Jurkat, Clone E6-1 (cell line): ENCODE measurements around the gene SEPSECS.

Experiments used
- DNase-seq: peaks from one replicate; pipeline ENCODE4 v3.0.0-alpha.2; 2011; ENCODE audit warnings: low read depth, low spot score
- H3K4me3 ChIP-seq: 2 replicates; pipeline ENCODE4 v1.5.1; 2011; ENCODE audit warnings: mild to moderate bottlenecking, low read length, control low read depth, moderate library complexity

Gene SEPSECS

GRCh38 chr4:25113915-25114904, 46.0 kb downstream of the SEPSECS start:
- no peak overlapping the region for H3K4me3 ChIP-seq
- DNase-seq: no peak

DNA sequence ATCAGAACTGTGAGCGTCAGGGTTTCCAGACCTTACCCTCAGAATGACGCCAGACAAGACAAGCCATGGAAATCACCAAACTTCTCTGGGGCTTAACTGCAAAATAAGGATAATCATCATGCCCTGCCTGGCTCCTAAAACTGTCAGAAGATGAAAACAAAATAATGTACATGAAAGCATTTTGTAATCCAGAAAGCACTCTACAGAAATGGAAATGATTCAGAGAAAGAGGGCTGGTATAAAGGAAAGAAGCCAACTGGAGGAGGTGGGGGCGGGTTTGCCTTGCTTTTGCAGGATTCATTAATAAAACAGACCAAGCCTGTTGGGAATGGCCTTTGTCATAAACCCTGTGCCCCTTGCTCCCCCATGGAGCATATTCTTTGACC, 47.3 kb downstream of the SEPSECS start:
- DNase-seq: no peak
- H3K4me3 ChIP-seq: no peak overlapping the region

DNA sequence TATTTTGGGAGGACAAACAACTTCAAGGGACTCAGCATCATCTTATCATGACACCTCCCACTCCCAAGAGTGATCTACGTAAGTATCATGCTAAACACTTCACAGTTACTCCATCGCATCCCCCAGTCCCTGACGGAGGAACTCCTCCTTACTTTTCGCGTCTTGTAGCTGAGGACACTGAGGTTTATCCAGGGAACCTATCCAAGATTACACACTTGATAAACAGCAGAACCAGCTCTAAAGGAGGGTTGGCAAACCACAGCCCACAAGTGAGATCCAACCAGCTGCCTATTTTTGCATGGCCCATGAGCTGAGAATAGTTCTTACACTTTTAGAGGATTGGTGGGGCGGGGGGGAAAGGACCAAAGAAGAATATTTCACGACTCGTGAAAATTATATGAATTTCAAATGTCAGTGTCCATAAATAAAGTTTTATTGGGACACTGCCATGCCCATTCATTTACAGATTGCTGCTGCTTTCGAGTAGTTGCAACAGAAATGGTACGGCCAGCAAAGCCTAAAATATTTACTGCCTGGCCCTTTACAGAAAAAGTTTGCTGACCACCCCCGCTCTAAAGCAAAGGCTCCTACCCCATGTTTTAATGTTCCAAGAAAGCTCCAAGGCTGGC, 47.8 kb downstream of the SEPSECS start:
- no peak overlapping the region for H3K4me3 ChIP-seq
- no peak for DNase-seq

DNA sequence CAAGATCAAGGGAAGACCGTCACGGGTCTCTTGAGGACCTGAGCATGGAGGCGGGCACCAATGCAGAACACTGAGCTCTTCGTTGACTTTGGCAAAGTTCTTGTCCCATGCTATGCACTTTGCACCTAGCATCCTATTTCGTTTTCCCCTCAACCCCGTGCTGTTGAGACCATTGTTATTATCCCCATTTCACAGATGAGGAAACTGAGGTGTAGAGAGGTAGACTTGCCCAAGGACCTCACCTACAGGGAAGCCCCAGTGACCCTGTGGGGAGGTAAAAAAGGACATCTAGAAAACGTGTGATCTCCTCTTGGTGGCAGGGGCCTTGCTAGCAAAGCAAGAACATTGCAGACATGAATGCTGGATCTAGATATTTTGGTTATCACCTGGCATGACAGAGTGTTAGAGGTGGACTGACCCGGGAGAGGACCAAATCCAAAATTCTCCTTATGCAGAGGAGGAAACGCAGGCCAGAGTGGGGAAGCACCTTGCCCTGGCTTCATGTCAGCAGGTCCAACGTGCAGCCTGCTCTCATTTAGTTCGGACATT, 48.5 kb downstream of the SEPSECS start:
- DNase-seq: no peak
- H3K4me3 ChIP-seq: no peak overlapping the region

GRCh38 chr4:25110527-25111329, 49.5 kb downstream of the SEPSECS start:
- no peak overlapping the region for H3K4me3 ChIP-seq
- DNase-seq: no peak

DNA sequence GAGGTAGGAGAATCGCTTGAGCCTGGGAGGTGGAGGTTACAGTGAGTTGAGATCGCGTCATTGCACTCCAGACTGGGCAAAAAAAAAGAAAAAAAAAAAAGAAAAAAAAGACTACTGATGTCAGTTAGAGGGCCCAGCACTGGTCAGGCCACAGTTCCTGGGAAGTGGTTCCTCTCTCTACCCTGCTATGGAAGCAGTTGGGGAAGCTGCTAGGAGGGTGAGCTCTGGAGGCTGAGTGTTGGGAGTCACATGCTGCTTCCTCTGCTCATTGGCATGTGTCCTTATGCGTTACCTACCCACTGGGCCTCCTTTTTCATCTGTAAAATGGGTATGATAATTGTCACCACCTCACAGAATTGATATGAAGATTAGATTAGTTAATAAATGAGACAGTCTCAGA, 50.7 kb downstream of the SEPSECS start:
- DNase-seq: no peak

GRCh38 chr4:25108556-25108955, 51.7 kb downstream of the SEPSECS start:
- no peak for DNase-seq

More for the DNA sequence above, 50.7 kb downstream of the SEPSECS start:
- no peak overlapping the region for H3K4me3 ChIP-seq

DNA sequence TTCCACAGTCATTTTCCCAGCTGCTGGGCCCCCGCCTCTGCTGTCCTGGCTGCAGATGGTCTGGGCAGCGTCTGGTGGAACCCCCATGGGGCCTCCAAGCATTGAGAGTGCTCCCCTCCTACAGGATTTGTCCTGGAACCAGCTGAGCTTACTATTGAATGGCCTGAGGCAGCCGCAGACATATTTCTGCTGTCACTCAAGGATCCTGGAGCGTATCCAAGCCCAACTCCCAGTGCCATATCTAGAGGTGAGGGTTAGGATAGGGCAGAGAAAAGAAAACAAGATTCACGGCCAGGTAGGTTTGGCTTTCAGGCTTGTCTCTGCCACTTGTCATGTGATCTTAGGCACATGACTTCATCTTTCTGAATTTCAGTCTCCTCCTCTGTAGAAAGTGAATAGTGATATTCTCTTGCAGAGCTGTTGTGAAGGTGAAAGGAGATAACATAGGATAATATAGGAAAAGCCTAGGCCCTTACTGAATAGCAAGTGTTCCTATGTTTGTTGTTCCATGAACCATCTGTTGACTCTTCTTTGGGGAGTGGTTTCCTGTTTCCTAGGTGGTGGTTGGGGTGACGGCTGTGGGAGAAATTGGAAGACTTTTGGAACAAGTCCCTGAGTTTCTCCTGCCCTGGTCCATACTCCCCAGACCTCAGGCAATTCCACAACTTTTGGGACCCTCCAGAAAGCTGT, 52.3 kb downstream of the SEPSECS start:
- H3K4me3 ChIP-seq: no peak overlapping the region
- DNase-seq: no peak

More at GRCh38 chr4:25108556-25108955, 51.7 kb downstream of the SEPSECS start:
- H3K4me3 ChIP-seq: no peak overlapping the region

DNA sequence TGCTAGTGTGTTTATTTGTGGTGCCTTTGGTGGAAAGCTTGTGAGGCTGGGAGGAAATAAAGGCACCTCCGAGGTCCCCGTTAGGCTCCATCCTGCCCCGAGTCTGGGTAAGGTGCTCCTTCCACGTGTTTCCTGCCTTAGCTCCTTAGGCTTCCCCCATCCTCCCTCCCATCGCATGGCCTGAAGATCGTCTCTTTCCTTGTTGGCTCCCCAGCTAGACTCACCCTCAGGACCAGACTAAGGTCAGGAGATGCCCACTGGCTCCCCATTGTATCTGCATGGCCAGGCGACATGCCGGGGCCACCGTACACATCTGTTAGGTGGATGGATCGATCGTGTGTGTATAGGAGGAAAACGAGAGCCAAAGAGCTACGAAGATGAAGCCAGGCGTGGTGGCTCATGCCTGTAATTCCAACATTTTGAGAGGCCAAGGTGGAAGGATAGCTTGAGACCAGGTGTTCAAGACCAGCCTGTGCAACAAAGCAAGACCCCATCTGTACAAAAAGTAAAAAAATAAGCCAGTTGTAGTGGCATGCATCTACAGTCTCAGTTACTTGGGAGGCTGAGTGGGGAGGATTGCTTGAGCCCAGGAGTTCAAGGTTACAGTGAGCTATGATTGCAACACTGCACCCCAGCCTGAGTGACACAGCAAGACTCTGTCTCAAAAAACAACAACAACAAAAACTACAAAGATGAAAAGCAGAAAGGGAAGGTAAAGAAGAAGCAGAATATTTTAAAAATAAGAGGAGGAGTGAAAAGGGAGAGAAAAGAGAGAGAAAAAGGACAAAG, 53.7 kb downstream of the SEPSECS start:
- no peak for DNase-seq
- no peak overlapping the region for H3K4me3 ChIP-seq

GRCh38 chr4:25104591-25104990, 55.7 kb downstream of the SEPSECS start:
- no peak overlapping the region for H3K4me3 ChIP-seq
- no peak for DNase-seq

DNA sequence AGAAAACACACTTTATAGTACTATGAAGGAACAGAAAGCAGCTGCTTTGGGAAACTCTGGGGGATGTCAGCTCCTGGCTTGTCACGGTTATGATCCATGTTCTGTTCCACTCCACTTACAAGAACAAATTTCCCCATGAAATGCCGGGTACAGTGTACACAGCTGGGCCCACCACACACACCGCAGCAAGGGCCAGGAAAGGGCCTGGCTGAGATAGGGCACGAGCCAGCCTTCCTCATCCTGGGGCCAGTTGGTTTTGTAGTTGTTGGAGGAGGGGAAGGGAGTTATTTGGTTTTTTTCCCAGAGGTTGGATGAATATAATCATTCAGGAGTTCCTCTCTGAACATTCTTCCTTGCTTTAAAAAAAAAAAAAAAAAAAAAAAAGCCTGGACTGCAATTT, 56.8 kb downstream of the SEPSECS start:
- no peak overlapping the region for H3K4me3 ChIP-seq
- no peak for DNase-seq

- no peak overlapping the region for H3K4me3 ChIP-seq
- no peak for DNase-seq
Observed at GRCh38 chr4:25101836-25102235, 58.4 kb downstream of the SEPSECS start.

- no peak for DNase-seq
- H3K4me3 ChIP-seq: no peak overlapping the region
Observed at GRCh38 chr4:25100710-25101109, 59.5 kb downstream of the SEPSECS start.

DNA sequence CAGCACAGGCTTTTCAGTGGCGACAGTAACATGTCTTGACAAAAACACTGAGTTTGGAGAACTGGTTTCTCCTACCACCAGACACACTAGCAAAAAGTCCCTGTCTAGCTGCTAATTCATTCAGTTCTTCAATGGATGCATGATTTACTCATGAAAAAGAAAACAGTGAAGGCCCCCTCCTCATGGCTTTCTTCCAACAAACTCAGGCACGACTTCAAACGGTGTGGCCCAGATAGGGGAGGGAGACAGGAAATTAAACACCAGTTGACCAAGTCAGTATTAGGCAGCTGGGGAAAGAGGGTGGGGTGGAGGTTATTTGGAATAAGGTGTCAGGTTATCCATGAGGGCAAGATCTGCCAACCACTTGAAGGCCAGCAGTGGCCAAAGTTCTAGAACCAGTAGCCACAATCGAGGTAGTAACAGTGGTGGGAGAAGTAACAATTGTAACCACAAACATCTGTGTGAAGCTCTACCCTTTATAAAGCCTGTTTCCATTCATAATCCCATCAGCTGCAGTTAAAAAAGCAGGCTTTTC, 60.2 kb downstream of the SEPSECS start:
- DNase-seq: no peak
- H3K4me3 ChIP-seq: no peak overlapping the region

GRCh38 chr4:25098964-25099891, 61.0 kb downstream of the SEPSECS start:
- H3K4me3 ChIP-seq: no peak overlapping the region
- DNase-seq: peak; percentile 17

DNA sequence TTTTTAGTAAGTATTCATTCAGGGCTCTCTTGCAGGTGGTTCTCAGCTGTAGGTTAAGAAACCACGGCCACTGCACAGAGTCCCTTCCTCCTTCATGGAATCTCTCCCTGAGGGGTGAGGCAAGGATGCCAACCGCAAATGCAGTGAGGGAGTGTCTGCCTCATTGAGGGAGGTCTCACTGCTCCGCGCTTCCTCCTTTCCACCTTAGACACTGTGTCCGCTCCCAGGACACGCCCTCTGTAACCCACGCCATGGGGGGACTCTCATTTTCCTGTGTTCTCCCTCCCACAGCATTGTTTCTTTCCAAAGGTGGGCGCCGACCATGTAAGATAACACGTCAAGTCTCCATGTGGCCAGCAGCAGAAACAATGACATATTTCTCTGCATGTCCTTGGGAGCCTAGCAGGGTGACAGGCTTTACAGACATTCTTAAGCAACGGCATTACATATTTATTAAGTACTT, 63.2 kb downstream of the SEPSECS start:
- no peak overlapping the region for H3K4me3 ChIP-seq
- DNase-seq: no peak
